ENCODE results near the gene GPR107. TPM values are rescaled to one million over a fixed set of nuclear protein-coding genes. Genes with fewer than 3 reads are reported as not detected.

The GPR107 gene
- polyA plus RNA-seq, 3 donors: 6.0 to 22.6 (median 6.0) TPM

GRCh38 chr9:130138791-130139190, 85.1 kb downstream of the GPR107 start:
- H3K79me2 ChIP-seq (ENCODE audit: insufficient read depth, low read length): no peaks in the 10 kb centered on the region
- H3K27me3 ChIP-seq (ENCODE audit: control insufficient read depth in 2 of 2, insufficient read depth in 2 of 2, low read length in 2 of 2): peaks cover 0 to 9% of the 10 kb centered on the region in 2 donors
- no peak overlapping the region for H2AFZ ChIP-seq (ENCODE audit: insufficient read depth, low read depth, low read length, poor library complexity, severe bottlenecking)
- no peak for TF ChIP-seq CTCF (IDR thresholded peaks at IDR 0.05)
- H4K20me1 ChIP-seq (ENCODE audit: insufficient read depth, low read length): no peaks in the 10 kb centered on the region
- no peak for DNase-seq
- intact Hi-C loops (cut with micrococcal nuclease): no loop called here
- peaks cover 0 to 1% (median 0%) of the 10 kb centered on the region in 7 donors for H3K9me3 Mint-ChIP-seq
- peak overlapping the region in 3 of 7 donors; percentile 52 to 84 (median 60) for H3K27ac Mint-ChIP-seq
- peaks cover 7 to 35% of the 10 kb centered on the region in 2 donors for H3K36me3 ChIP-seq (replicated peaks in 1 of 2; ENCODE audit: control insufficient read depth in 1 of 2, insufficient read depth in 2 of 2, low read length in 2 of 2)
- peak overlapping the region in 1 of 2 donors; percentile 34 for H3K27ac ChIP-seq (ENCODE audit: low read depth in 1 of 2, low read length in 2 of 2)
- no peak overlapping the region for H3K4me3 ChIP-seq (replicated peaks in 1 of 3; ENCODE audit: low read depth in 2 of 3, low read length in 3 of 3)
- H3K4me1 ChIP-seq (ENCODE audit: control insufficient read depth in 1 of 2, insufficient read depth in 2 of 2, low read length in 2 of 2): peaks cover 22 to 30% of the 10 kb centered on the region in 2 donors
- H3K4me1 Mint-ChIP-seq: peaks cover 49% of the 10 kb centered on the region
- WGBS (ENCODE audit: insufficient coverage): 92% methylated on average over 5 of the region's 6 CpGs
- peaks cover 12 to 19% (median 12%) of the 10 kb centered on the region in 3 donors for H3K27me3 Mint-ChIP-seq (ENCODE audit: low read depth in 3 of 3)
- H3K9ac ChIP-seq (ENCODE audit: insufficient read depth, low read length, poor library complexity, severe bottlenecking): no peak overlapping the region
- no peaks in the 10 kb centered on the region for H3K9me3 ChIP-seq (replicated peaks in 1 of 2; ENCODE audit: control insufficient read depth in 1 of 2, insufficient read depth in 1 of 2, low read length in 2 of 2)
- H3K4me2 ChIP-seq (replicated peaks; ENCODE audit: extremely low read depth, low read length, poor library complexity, severe bottlenecking): no peak overlapping the region
- peaks cover 36 to 38% of the 10 kb centered on the region in 2 donors for H3K36me3 Mint-ChIP-seq
- no peak overlapping the region for H3K4me3 Mint-ChIP-seq

GRCh38 chr9:130139251-130139650, 85.5 kb downstream of the GPR107 start:
- intact Hi-C loops (cut with micrococcal nuclease): no loop called here
- Mint-ChIP-seq H3K27me3 (ENCODE audit: low read depth in 3 of 3) (peaks cover 16 to 23% (median 16%) of the 10 kb centered on the region in 3 donors), H3K4me1 (peaks cover 53% of the 10 kb centered on the region), H3K27ac (peak overlapping the region in 3 of 7 donors; percentile 35 to 60 (median 52)), H3K4me3 (no peak overlapping the region), H3K9me3 (peaks cover 0 to 3% (median 0%) of the 10 kb centered on the region in 7 donors), H3K36me3 (peaks cover 33 to 36% of the 10 kb centered on the region in 2 donors)
- no peak overlapping the region for H3K9ac ChIP-seq (ENCODE audit: insufficient read depth, low read length, poor library complexity, severe bottlenecking)
- H3K36me3 ChIP-seq (replicated peaks in 1 of 2; ENCODE audit: control insufficient read depth in 1 of 2, insufficient read depth in 2 of 2, low read length in 2 of 2): peaks cover 7 to 30% of the 10 kb centered on the region in 2 donors
- H4K20me1 ChIP-seq (ENCODE audit: insufficient read depth, low read length): no peaks in the 10 kb centered on the region
- no peak for DNase-seq
- H3K4me3 ChIP-seq (replicated peaks in 1 of 3; ENCODE audit: low read depth in 2 of 3, low read length in 3 of 3): no peak overlapping the region
- no peak for TF ChIP-seq CTCF (IDR thresholded peaks at IDR 0.05)
- H2AFZ ChIP-seq (ENCODE audit: insufficient read depth, low read depth, low read length, poor library complexity, severe bottlenecking): no peak overlapping the region
- WGBS (ENCODE audit: insufficient coverage): 100% methylated on average over 6 of the region's 10 CpGs
- no peak overlapping the region for H3K4me2 ChIP-seq (replicated peaks; ENCODE audit: extremely low read depth, low read length, poor library complexity, severe bottlenecking)
- H3K9me3 ChIP-seq (replicated peaks in 1 of 2; ENCODE audit: control insufficient read depth in 1 of 2, insufficient read depth in 1 of 2, low read length in 2 of 2): no peaks in the 10 kb centered on the region
- peak overlapping the region in 1 of 2 donors; percentile 34 for H3K27ac ChIP-seq (ENCODE audit: low read depth in 1 of 2, low read length in 2 of 2)
- peaks cover 22 to 30% of the 10 kb centered on the region in 2 donors for H3K4me1 ChIP-seq (ENCODE audit: control insufficient read depth in 1 of 2, insufficient read depth in 2 of 2, low read length in 2 of 2)
- peaks cover 0 to 13% of the 10 kb centered on the region in 2 donors for H3K27me3 ChIP-seq (ENCODE audit: control insufficient read depth in 2 of 2, insufficient read depth in 2 of 2, low read length in 2 of 2)
- H3K79me2 ChIP-seq (ENCODE audit: insufficient read depth, low read length): no peaks in the 10 kb centered on the region
